ENCODE results near the gene PRDX2.

The PRDX2 gene

GRCh38 chr19:12779162-12779993 is 22.2 kb downstream of the PRDX2 start:
- no peak for DNase-seq

GRCh38 chr19:12778905-12779161 is 22.8 kb downstream of the PRDX2 start:
- DNase-seq, result no peak

GRCh38 chr19:12778017-12778904 is 23.3 kb downstream of the PRDX2 start:
- DNase-seq, result peak; percentile 55 to 60

GRCh38 chr19:12777217-12778016 is 24.2 kb downstream of the PRDX2 start:
- DNase-seq, result peak; percentile 80 to 82

- DNase-seq, result peak; percentile 63 to 71
Observed at GRCh38 chr19:12774588-12775555, 26.7 kb downstream of the PRDX2 start, which contains the start of gene HOOK2. Gene HOOK2 (minus strand): TSS chr19:12775552. CDS start chr19:12775449, 103 bp downstream.

- DNase-seq, result no peak
Observed at GRCh38 chr19:12773571-12773970, 28.0 kb downstream of the PRDX2 start.

- DNase-seq, result no peak
Observed at GRCh38 chr19:12772323-12772722, 29.3 kb downstream of the PRDX2 start.

GRCh38 chr19:12770922-12771321 is 30.7 kb downstream of the PRDX2 start:
- no peak for DNase-seq

- DNase-seq, result peak; percentile 73 to 78
Observed at GRCh38 chr19:12769689-12770088, 31.9 kb downstream of the PRDX2 start.

- DNase-seq, result no peak
Observed at GRCh38 chr19:12767666-12768065, 33.9 kb downstream of the PRDX2 start.

GRCh38 chr19:12767150-12767549 is 34.5 kb downstream of the PRDX2 start:
- no peak for DNase-seq

- peak; percentile 84 for DNase-seq
Observed at GRCh38 chr19:12766051-12766521, 35.5 kb downstream of the PRDX2 start.

GRCh38 chr19:12764698-12765097 is 36.9 kb downstream of the PRDX2 start:
- no peak for DNase-seq

- DNase-seq, result no peak
Observed at GRCh38 chr19:12763100-12763499, 38.5 kb downstream of the PRDX2 start.

- DNase-seq, result no peak
Observed at GRCh38 chr19:12759686-12760085, 41.9 kb downstream of the PRDX2 start.

GRCh38 chr19:12757544-12758274 is 43.9 kb downstream of the PRDX2 start:
- peak; percentile 62 to 68 for DNase-seq

- no peak for DNase-seq
Observed at GRCh38 chr19:12756150-12756883, 45.3 kb downstream of the PRDX2 start.

- no peak for DNase-seq
Observed at GRCh38 chr19:12754465-12755196, 47.0 kb downstream of the PRDX2 start.

- DNase-seq, result no peak
Observed at GRCh38 chr19:12752056-12752781, 49.4 kb downstream of the PRDX2 start.
